GM19463 (cell line): Measurements from ENCODE around the gene UGT1A9.
"Not testable (repeated sequence)": the region's sequence is repeated elsewhere in the genome, so short reads cannot be mapped to it uniquely, and the experiment has no call there.

Experiments
- ATAC-seq: cut with Tn5 transposase; IDR thresholded peaks from one replicate; pipeline ENCODE4 v1.9.1; 2021; ENCODE audit warnings: mild to moderate bottlenecking, moderate library complexity; ENCODE audit not compliant: unreplicated experiment

UGT1A9 gene

DNA sequence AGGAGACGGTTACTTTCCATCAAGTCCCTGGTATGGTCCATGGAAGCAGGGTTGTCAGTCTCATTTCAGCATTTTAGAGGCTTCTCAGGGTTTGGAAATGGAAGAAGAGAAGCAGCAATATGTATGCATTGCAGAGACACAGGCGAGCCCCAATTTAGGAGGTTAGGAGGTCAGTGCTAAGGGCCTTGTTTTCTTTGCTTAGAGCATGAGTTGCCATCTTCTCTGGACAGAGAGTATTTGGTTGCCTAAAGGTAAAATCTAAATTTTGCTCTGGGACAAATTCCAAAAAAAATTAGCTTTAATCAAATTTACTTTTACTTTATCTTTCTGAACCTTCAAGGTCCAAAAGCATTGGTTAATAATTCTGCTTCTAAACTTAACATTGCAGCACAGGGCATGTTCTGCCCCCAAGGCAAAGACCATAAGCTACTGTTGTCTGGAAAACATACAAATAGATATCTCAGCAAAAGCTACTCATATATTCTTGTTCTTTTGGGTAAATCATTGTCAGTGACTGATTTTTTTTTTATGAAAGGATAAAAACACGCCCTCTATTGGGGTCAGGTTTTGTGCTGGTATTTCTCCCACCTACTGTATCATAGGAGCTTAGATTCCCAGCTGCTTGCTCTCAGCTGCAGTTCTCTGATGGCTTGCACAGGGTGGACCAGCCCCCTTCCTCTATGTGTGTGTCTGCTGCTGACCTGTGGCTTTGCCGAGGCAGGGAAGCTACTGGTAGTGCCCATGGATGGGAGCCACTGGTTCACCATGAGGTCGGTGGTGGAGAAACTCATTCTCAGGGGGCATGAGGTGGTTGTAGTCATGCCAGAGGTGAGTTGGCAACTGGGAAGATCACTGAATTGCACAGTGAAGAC is at the start of gene UGT1A9:
Gene UGT1A9, plus strand, starts transcription at position 609 of the 872 bp plus-strand sequence. Its CDS starts 37 bp downstream, at position 646.
- ATAC-seq, result no peak

DNA sequence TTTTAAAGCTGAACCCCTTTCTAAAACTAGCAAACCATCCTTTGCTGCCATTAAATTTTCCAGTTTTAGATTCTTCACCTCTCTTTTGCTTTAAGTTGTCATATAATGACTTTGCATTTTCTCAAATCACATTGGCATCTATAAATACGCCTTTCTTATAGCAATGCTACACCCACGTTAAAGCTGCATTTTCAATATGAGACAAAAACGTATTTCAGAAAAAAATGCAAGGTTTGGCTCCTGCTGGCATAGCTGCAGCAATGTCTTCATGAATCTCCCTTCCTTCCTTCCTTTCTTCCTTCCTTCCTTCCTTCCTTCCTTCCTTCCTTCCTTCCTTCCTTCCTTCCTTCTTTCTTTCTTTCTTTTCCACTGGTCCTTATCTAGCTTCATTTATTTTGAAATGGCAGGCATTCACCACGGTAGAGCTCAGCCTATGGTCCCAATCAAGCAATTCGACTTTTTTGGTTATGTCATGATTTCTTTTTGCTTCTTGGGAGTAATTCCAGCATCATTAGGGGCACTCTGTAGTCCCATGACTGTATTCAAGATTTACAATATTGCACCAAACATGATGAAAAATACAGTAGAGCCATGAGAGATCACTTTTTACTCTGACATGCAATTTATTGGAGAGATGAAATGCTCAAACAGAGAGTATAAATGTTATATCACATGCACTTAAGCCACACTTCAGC is 44.2 kb upstream of the UGT1A9 start:
- no peak for ATAC-seq

DNA sequence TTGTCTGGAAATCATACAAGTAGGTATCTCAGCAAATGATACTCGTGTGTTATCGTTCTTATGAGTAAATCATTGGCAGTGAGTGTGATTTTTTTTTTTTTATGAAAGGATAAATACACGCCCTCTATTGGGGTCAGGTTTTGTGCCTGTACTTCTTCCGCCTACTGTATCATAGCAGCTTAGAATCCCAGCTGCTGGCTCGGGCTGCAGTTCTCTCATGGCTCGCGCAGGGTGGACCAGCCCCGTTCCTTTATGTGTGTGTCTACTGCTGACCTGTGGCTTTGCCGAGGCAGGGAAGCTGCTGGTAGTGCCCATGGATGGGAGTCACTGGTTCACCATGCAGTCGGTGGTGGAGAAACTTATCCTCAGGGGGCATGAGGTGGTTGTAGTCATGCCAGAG is 35.4 kb upstream of the UGT1A9 start, which contains the start of gene UGT1A10:
Gene UGT1A10, plus strand, starts transcription at position 143 of the 400 bp plus-strand sequence. Its CDS starts 75 bp downstream, at position 218.
- not testable (repeated sequence) for ATAC-seq

DNA sequence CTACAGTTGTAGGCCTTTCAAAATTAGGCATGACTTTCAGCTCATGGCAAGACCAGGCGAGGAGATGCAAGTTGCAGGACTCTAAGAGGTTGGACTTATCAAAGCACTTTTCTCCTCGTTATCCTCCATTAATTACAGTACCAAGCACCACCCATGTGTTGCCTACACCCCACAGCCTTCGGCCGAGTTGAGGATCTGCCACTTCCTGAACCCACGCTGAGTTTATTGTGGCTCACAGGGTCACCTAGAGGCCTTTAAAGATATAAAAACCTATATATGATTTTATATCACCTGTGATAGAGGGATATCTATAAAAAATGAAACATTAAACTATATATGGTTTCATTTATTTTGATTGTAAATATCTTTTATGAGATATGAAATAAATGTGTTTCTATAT is 32.9 kb upstream of the UGT1A9 start:
- ATAC-seq, result no peak

DNA sequence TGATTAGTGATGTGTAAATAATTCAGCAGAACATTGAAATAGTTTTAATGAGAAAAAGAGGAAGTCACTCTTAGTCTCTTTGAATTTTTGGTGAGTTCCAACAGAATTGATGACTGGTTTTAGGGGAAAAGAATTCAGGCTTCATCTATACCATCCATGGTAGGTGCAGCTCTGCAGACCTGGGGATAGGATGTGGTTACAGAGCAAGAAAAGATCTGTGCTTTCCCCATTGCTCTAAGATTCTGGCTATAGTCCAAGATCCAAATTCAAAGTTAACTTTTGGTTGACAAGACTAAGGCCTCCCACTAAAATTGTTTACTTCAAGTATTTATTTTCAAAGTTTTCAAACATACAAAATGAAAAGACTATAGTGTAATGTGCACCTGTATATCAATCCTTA is 31.8 kb upstream of the UGT1A9 start:
- ATAC-seq, result no peak

DNA sequence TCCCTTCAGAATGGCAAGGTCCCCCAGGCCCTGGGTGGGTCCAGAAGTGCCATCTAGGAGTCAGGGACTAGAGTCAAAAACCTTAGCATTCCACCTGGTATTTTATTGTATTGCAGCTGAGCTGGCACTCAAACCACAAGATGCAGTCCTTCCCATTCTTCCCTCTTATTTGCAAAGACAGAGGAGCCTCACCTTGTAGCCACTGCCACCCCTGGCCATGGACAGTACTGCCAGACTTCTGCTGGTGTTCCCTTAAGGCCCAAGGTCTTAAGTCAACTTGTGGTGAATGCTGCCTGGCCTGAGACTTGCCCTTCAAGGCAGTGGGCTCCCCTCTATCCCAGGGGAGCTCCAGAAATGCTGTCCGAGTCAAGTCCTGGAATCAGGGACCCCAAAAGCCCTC is 28.6 kb upstream of the UGT1A9 start:
- ATAC-seq, result no peak

DNA sequence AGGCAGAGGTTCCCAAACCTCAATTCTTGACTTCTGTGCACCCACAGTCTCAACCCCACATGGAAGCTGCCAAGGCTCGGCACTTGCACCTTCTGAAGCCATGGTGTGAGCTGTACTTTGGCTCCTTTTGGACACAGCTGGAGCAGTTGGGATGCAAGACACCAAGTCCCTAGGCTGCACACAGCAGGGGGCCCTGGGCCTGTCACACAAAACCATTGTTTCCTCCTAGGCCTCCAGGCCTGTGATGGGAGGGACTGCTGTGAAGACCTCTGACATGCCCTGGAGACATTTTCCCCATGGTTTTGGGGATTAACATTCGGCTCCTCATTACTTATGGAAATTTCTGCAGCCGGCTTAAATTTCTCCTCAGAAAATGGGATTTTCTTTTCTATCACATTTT is 25.7 kb upstream of the UGT1A9 start:
- not testable (repeated sequence) for ATAC-seq

DNA sequence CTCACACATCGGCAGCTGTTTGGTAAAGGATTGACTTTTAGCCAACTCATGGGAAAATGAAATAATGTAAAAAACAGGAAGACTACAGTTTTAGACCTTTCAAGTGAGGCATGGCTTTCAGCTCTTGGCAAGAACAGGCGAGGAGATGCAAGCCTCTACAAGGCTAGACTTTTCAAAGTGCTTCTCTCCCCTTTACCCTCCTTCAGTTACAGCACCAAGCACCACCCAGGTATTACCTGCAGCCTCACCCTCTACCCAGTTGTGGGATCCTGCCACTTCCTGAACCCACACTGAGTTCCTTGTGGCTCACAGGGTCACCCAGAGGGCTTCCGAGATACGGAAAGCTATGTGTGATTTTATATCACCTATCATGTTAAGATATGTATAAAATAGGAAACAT is 20.7 kb upstream of the UGT1A9 start:
- no peak for ATAC-seq

DNA sequence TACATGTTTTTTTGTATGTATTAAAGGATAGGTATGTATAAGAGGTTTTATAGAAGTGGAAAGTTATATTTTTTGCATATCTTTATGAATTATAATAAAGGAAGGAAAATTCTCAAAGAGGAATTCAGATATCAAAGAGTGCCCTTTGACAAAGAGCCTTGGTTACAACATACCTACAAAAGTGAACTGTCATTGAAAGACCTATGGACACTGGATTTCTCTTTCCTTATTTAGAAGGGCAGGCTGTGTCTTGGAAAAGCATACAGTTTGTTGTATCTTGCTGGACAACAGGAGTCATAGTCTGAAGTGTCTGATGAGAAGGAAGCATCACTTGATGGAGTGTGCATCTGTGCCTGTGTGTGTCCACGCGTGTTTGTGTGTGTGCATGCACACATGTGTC is 20.3 kb upstream of the UGT1A9 start:
- ATAC-seq, result no peak

DNA sequence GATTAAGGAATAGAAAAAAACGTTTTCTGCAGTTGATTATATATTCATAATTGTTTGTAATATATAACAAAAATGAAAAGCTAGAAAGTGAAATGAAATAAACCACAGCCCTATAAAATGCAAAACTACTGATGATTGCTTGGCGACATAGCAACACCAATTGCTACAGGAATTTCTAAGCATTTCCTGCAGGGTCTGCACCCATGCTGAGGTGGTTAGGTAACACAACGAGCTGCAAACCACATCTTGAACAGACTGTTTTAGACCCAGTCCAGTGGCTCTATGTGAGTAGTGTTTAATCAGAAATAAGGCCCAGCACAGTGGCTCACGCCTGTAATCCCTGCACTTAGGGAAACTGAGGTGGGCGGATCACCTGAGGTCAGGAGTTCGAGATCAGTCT is 17.2 kb upstream of the UGT1A9 start:
- no peak for ATAC-seq

DNA sequence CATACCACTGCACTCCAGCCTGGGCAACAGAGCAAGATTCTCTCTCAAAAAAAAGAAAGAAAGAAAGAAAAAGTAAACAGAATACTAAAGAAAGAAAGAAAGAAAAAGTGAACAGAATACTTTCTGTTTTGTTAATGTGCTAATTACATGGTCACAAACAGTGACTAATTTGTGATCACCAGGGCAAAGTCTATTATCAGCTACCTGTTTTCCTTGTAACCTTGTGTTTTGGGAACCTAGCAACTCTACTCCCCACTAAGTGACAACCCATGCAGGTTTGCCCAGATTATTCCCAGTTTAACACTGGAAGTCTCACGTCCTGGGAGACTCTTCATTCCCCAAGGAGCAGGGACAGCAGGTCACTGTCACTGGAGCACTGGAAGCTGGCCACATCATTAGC is 16.7 kb upstream of the UGT1A9 start:
- no peak for ATAC-seq

DNA sequence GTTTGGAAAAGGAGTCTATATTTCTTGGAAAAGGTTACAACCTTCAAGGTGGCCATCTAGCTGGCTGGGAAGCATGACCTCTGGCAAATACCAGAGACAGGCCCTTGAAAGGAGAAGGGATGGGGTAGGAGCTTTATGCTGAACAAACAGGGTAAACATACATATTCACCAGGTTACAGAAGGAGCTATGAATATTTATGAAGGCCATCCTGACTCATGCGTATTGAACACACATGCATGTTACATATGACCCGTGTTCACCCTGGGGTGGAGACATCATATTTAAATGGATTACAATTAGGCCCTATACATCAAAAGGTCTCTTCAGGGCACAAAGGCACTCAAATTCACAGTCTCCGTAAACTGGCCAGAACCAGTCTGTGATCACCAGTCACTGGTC is 15.8 kb upstream of the UGT1A9 start:
- not testable (repeated sequence) for ATAC-seq

DNA sequence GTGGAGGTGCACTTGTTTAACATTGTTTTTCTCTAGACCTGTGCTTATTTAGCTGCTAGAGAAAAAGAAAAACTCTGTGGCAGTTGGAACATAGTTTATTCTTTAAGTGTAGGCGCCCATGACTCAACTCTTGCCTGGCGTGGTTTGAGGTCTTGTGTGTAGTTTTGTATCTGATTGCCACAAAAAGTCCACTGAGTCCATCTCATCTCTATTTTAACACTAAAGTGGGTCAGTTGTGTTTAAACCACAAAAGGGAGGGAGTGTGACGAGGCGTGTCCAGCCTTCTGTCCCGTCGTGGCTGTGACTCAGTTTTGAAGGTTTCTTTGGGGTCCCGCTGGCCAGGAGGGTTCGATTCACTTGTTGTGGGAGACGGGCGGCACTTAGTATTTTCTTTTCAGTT is 15.3 kb upstream of the UGT1A9 start:
- no peak for ATAC-seq

DNA sequence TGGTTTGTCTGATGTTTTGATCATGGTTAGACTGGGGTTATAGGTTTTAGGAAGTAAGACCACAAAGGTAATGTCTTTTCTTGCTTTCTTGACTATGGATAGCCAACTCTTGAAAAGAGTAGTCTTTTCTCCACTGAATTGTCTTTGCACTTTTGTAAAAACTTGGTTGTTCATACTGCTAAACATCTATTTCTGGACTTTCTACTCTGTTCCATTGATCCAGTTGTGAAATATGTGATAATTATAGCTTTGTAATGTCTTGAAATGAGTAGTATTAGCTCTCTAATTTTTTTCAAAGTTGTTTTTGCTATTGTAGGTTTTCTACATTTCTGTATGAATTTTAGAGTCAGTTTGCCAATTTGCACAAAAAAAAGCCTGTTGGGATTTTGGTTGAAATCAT is 13.1 kb upstream of the UGT1A9 start:
- no peak for ATAC-seq

DNA sequence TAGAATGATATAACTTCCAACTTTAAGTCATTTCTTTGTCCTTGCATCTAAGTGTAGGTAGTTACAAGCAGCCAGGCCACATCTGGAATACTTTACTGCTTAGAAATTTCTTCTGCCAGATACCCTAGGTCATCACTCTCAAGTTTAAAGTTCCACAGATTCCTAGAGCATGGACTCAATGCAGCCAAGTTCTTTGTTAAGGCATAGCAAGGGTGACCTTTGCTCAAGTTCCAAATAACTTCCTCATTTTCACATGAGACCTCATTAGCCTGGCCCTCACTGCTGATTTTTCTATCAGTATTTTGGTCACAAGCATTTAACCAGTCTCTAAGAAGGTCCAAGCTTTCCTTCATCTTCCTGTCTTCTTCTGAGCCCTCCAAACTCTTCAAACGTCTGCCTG is 7.8 kb upstream of the UGT1A9 start:
- no peak for ATAC-seq

DNA sequence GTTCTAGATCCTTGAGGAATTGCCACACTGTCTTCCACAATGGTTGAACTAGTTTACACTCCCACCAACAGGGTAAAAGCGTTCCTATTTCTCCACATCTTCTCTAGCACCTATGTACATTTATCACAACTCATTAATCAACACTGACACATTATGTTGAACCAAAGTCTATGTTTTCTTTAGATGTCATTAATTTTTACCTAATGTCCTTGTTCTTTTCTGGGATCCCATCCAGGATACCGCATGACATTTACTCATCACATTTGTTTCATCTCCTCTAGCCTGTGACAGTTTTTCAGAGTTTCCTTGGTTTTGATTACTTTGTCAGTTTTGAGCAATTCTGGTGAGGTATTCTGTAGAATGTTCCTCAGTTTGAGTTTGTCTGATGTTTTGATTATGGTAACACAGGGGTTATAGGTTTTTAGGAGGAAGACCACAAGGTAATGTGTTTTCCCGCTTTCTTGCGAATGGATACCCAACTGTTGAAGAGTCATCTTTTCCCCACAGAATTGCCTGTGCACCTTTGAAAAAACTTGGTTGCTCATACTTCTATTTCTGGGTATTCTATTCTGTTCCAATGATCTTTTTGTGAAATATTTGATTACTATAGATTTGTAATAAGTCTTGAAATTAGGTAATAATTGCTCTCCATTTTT is 3.0 kb upstream of the UGT1A9 start:
- no peak for ATAC-seq

DNA sequence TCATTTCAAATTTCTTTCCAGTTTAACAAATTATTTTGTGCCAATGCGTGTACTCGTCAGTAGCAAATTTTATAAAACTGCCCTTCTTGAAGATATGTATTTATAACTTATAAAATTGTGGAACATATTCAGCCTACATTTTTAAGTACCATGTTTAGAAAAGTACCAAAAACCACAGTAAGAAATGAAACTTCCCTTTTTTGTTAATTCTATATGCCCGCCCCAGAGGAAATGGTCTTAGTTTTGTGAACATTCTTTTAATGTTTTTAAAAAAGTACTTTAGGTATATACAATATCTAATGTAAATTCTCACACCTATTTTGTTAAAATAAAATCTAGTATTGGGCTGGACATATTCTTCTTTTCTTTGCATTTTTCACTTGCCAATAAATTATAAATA is 1.2 kb downstream of the UGT1A9 start:
- ATAC-seq, result no peak

DNA sequence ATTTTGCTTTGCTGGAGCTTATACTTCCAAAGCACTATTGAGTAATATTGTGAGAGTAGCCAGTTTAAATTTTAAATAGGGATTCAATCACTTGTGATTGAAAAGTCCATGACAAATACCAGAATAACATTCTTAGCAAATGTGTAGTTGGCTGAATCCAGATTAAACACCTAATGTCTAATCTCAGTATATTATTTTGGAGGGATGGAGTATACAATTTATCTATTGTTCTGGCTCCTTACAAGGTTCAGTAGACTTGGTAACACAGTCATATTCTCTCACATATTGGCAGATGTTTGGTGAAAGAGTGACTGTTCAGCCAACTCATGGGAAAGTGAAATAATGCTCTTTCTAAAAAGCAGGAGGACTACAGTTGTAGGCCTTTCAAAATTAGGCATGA is 2.2 kb downstream of the UGT1A9 start:
- ATAC-seq, result no peak

DNA sequence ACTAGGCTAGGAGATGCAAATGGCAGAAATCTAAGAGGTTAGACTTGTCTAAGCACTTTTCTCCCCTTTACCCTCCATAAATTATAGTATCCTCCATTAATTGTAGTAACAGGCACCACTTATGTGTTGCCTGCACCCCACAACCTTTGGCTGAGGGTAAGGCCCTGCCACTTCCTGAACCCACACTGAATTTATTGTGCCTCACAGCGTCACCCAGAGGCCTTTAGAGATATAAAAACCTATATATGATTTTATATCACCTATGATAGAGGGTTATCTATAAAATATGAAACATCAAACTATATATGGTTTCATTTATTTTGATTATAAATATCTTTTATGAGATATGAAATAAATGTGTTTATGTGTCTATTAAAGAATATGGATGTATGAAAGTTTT is 2.6 kb downstream of the UGT1A9 start:
- no peak for ATAC-seq

DNA sequence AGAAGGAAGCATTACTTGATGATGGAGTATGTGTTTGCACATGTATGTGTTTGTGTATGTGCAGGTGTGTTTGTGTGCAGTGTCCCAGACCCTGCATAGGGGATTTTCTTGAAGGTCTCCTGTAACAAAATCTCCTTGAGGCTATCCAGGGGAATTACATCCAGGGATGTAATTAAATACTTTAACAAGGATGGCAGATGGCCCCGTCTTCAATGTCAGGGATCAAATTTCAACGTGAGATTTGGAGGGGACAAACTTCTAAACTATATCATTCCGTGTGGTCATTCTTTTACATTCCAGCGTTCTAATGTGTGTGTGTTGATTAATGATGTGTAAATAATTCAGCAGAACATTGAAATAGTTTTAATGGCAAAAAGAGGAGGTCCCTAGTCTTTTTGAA is 3.3 kb downstream of the UGT1A9 start:
- no peak for ATAC-seq

DNA sequence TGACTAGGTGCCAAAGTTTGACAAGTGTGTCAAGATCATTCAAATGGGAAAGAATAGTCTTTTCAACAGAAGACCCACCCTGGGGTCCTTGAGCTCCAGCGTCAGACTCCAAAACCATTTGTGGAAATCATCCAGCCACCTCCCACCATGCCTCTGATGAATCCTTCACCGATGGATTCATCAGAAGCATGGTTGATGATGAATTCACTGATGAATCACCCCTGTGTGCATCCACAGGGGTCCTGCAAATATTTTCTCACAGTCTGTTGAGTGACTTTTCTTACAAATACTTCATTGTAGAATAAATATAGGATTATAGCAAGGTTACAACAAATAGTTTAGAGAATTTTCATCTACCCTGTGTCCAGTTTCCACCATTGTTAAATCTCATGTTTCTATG is 4.3 kb downstream of the UGT1A9 start:
- no peak for ATAC-seq

DNA sequence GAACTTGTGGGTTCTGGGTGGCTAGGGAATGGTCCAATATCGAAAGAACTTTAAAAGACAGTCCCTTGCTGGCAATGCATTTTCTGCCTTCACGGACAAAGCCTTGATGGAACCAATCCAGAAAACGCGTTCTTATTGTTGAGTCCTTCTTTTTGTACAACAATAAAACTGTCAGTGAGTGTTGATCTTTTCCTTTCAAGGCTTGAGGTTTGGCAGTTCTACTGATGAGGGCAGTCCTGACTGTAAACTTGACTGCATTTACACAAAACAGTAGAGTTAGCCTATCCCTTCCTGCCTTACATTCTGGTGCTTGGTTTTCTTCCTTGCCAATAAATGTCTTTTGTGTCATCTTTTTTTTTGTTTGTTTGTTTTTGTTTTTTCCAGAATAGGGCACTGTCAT is 7.5 kb downstream of the UGT1A9 start:
- ATAC-seq, result no peak
